ENCODE measurements around the gene TRIM71.
"Not testable (repeated sequence)": the region's sequence is repeated elsewhere in the genome, so short reads cannot be mapped to it uniquely, and the experiment has no call there.

The TRIM71 gene

DNA sequence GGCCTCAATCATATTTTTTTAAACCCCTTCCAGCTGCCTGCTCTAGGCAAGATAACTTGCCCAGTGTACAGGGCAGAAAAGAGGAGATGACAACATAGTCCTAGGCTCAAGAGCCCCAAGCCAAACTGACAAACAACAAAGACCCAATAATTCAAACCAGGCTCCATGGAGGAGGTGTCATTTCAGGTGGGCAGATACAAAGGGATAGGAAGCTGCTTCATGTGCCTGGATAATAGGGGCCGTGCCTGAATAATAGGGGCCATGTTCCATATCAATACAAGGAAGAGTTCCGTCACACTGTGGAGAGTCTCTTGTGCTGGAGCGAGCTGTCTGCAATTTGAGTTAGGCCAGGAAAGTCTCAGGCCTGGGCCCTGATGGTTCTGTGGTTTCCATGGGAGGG is 35.4 kb upstream of the TRIM71 start:
- Histone ChIP-seq H3K27me3 (ENCODE audit: insufficient read depth, low read depth, severe bottlenecking) (no peaks in the 10 kb centered on the region), H3K36me3 (no peaks in the 10 kb centered on the region), H3K27ac (no peak overlapping the region), H3K9me3 (ENCODE audit: severe bottlenecking) (no peaks in the 10 kb centered on the region), H3K4me3 (ENCODE audit: low read depth, low read length) (no peak overlapping the region)
- no peak for TF ChIP-seq CTCF (IDR thresholded peaks at IDR 0.05; ENCODE audit: low read depth, low read length)
- DNase-seq, result no peak

- Histone ChIP-seq H3K36me3 (no peaks in the 10 kb centered on the region), H3K27ac (no peak overlapping the region), H3K4me3 (ENCODE audit: low read depth, low read length) (no peak overlapping the region), H3K9me3 (ENCODE audit: severe bottlenecking) (no peaks in the 10 kb centered on the region), H3K27me3 (ENCODE audit: insufficient read depth, low read depth, severe bottlenecking) (no peaks in the 10 kb centered on the region)
- no peak for DNase-seq
- no peak for TF ChIP-seq CTCF (IDR thresholded peaks at IDR 0.05; ENCODE audit: low read depth, low read length)
Observed at GRCh38 chr3:32791833-32792232, 26.0 kb upstream of the TRIM71 start.

- Histone ChIP-seq H3K9me3 (ENCODE audit: severe bottlenecking) (no peaks in the 10 kb centered on the region), H3K4me3 (ENCODE audit: low read depth, low read length) (no peak overlapping the region), H3K27me3 (ENCODE audit: insufficient read depth, low read depth, severe bottlenecking) (no peaks in the 10 kb centered on the region), H3K36me3 (no peaks in the 10 kb centered on the region), H3K27ac (no peak overlapping the region)
- DNase-seq, result no peak
- TF ChIP-seq CTCF (IDR thresholded peaks at IDR 0.05; ENCODE audit: low read depth, low read length), result no peak
Observed at GRCh38 chr3:32794487-32795308, 23.1 kb upstream of the TRIM71 start.

DNA sequence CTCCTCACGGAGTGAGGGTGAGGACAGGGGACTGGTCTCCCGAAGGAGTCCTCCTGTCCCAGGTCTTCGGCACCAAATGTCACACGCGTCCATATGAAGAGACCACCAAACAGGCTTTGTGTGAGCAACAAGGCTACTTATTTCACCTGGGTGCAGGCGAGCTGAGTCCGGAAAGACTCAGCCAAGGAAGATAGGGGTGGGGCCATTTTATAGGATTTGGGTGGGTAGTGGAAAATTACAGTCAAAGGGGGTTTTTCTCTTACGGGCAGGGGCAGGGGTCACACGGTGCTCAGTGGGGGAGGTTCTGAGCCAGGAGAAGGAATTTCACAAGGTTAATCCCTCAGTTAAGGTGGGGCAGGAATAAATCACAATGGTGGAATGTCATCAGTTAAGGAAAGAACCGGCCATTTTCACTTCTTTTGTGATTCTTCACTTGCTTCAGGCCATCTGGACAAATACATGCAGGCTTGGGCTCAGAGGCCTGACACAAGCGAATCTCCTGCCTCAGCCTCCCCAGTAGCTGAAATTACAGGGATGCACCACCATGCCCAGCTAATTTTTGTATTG is 21.3 kb upstream of the TRIM71 start:
- H3K9me3 ChIP-seq (ENCODE audit: severe bottlenecking); DNase-seq; H3K27ac ChIP-seq; H3K4me3 ChIP-seq (ENCODE audit: low read depth, low read length); H3K27me3 ChIP-seq (ENCODE audit: insufficient read depth, low read depth, severe bottlenecking); H3K36me3 ChIP-seq: not testable (repeated sequence)

- TF ChIP-seq CTCF (IDR thresholded peaks at IDR 0.05; ENCODE audit: low read depth, low read length), result no peak
- H3K27ac ChIP-seq, result no peak overlapping the region
- H3K4me3 ChIP-seq (ENCODE audit: low read depth, low read length), result no peak overlapping the region
- no peaks in the 10 kb centered on the region for H3K36me3 ChIP-seq
- no peaks in the 10 kb centered on the region for H3K27me3 ChIP-seq (ENCODE audit: insufficient read depth, low read depth, severe bottlenecking)
- H3K9me3 ChIP-seq (ENCODE audit: severe bottlenecking), result no peaks in the 10 kb centered on the region
- DNase-seq, result no peak
Observed at GRCh38 chr3:32797776-32798175, 20.0 kb upstream of the TRIM71 start.

DNA sequence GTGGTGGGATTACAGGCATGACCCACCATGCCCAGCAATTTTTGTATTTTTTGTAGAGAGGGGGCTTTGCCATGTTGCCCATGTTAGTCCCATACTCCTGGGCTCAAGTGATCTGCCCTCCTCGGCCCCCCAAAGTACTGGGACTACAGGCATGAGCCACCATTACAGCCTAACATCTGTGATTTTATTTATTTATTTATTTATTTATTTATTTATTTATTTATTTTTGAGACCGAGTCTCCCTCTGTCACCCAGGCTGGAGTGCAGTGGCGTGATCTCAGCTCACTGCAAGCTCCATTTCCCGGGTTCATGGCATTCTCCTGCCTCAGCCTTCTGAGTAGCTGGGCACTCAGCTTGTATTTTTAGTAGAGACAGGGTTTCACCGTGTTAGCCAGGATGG is 16.4 kb upstream of the TRIM71 start:
- H3K4me3 ChIP-seq (ENCODE audit: low read depth, low read length); H3K27ac ChIP-seq; H3K27me3 ChIP-seq (ENCODE audit: insufficient read depth, low read depth, severe bottlenecking); H3K36me3 ChIP-seq; DNase-seq; H3K9me3 ChIP-seq (ENCODE audit: severe bottlenecking): not testable (repeated sequence)

DNA sequence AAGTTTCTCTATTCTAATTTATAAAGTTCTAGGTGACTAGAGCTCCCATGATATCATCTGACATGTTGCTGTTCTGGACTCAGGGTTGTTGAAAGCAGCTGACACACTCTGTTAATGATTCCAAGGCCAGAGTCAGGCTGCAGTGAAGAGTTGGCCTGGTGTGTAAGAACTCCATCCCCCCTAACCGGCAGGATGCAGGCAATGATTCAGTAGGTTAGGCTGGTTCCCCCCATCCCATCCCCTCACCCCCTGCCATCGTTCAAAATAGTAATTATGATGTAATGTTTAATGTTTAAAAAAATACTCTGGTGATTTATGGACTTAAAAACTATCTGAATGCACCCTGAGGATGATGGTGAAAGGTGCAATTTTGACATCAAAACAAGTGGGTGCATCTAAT is 4.6 kb upstream of the TRIM71 start:
- Histone ChIP-seq H3K27ac (no peak overlapping the region), H3K36me3 (no peaks in the 10 kb centered on the region), H3K4me3 (ENCODE audit: low read depth, low read length) (no peak overlapping the region), H3K27me3 (ENCODE audit: insufficient read depth, low read depth, severe bottlenecking) (no peaks in the 10 kb centered on the region), H3K9me3 (ENCODE audit: severe bottlenecking) (peaks cover 4% of the 10 kb centered on the region)
- TF ChIP-seq CTCF (IDR thresholded peaks at IDR 0.05; ENCODE audit: low read depth, low read length), result no peak
- no peak for DNase-seq

Measured in WERI-Rb-1 (cell line).